Adrenal gland (tissue), 5 donors: ENCODE measurements around the gene WNT2.

ENCODE experiments used
- POLR2A ChIP-seq, 2 donors: fragments of 450-650 bp; IDR thresholded peaks; one replicate each; pipeline ENCODE4 v1.6.1; 2017; ENCODE audit warnings: antibody characterized with exemption in 2 of 2, mild to moderate bottlenecking in 2 of 2, moderate library complexity in 1 of 2
- TF ChIP-seq, protein P1 (sequence below), 6 experiments: fragments of 450-650 bp in 4 of 6; fragments of 200-600 bp in 2 of 6; sonication (generic) in 1 of 6; IDR thresholded peaks; 1 replicate in 5 of 6; 2 replicates in 1 of 6; pipeline versions ENCODE4 v1.5.1 to v1.8.0; 2016 to 2021; ENCODE audit warnings: antibody characterized with exemption in 6 of 6, mild to moderate bottlenecking in 2 of 6, moderate library complexity in 1 of 6
- donor health status: DM: no; HTN: no; CAD: no.

- TF ChIP-seq, protein P1, sequence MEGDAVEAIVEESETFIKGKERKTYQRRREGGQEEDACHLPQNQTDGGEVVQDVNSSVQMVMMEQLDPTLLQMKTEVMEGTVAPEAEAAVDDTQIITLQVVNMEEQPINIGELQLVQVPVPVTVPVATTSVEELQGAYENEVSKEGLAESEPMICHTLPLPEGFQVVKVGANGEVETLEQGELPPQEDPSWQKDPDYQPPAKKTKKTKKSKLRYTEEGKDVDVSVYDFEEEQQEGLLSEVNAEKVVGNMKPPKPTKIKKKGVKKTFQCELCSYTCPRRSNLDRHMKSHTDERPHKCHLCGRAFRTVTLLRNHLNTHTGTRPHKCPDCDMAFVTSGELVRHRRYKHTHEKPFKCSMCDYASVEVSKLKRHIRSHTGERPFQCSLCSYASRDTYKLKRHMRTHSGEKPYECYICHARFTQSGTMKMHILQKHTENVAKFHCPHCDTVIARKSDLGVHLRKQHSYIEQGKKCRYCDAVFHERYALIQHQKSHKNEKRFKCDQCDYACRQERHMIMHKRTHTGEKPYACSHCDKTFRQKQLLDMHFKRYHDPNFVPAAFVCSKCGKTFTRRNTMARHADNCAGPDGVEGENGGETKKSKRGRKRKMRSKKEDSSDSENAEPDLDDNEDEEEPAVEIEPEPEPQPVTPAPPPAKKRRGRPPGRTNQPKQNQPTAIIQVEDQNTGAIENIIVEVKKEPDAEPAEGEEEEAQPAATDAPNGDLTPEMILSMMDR (IDR thresholded peaks at IDR 0.05), result no peak
- TF ChIP-seq POLR2A (IDR thresholded peaks at IDR 0.05), result no peak
Observed at GRCh38 chr7:117347962-117348672, 25.3 kb upstream of the WNT2 start.
